HCT116 (cell line): ENCODE measurements around the gene PLA2G2A. TPM values are rescaled to one million over a fixed set of nuclear protein-coding genes. Genes with fewer than 3 reads are reported as not detected.

Source experiments
- ATAC-seq: fragments of 200-7000 bp; cut with Tn5 transposase; 2 replicates; pipeline ENCODE4 v1.9.1; 2020; ENCODE audit warnings: mild to moderate bottlenecking, moderate library complexity
- BruUV-seq: library from RNA; stranded (reverse); fragments of 400-500 nt; replicated peaks from 2 replicates; lab custom pipeline; 2021; lab: Mats Ljungman, UMichigan
- CTCF ChIA-PET: fragments of 300-600 bp; sonication (Branson Sonifier 250); formaldehyde crosslinking; loops from one replicate; lab custom pipeline; 2021; ENCODE audit warnings: antibody characterized with exemption; lab: Charles Lee
- POLR2A ChIA-PET: fragments of 300-600, 350-600 bp; sonication (Branson Sonifier 250); formaldehyde crosslinking; loops from one replicate; lab custom pipeline; 2021; ENCODE audit warnings: antibody characterized with exemption; lab: Charles Lee
- RAD21 ChIA-PET, 2 experiments: fragments of 300-600 bp; sonication (Branson Sonifier 250); formaldehyde crosslinking; loops; one replicate each; lab custom pipeline; 2023; ENCODE audit warnings: low total read pairs in 2 of 2; ENCODE audit not compliant: uncharacterized antibody in 2 of 2, unreplicated experiment in 2 of 2, low non-redundant PET in 1 of 2; lab: Charles Lee
- DNase-seq: peaks from one replicate; pipeline ENCODE4 v3.0.0-alpha.2; 2010; ENCODE audit warnings: low read depth, low spot score
- H2AFZ ChIP-seq: fragments of 200-600 bp; shearing (Covaris generic), sonication (generic); 2 replicates; pipeline ENCODE4 v1.6.1; 2017; ENCODE audit warnings: low read depth, mixed run types, mixed read lengths, antibody characterized with exemption, low read length; ENCODE audit not compliant: poor library complexity, severe bottlenecking
- H3K27ac ChIP-seq: 2 replicates; pipeline ENCODE4 v1.5.1; 2012; ENCODE audit warnings: low read depth, low read length
- H3K27me3 ChIP-seq: fragments of 200-600 bp; sonication (generic); 2 replicates; pipeline ENCODE4 v1.6.1; 2016; ENCODE audit warnings: mixed run types, low read length, mixed read lengths; ENCODE audit not compliant: insufficient read depth
- H3K36me3 ChIP-seq, 2 experiments: fragments of 200-500 bp in 1 of 2; fragments of 200-600 bp in 1 of 2; sonication (Bioruptor generic) in 1 of 2; sonication (generic) in 1 of 2; 2 replicates each; pipeline versions ENCODE4 v1.5.1 to v1.6.1; 2014 to 2016; ENCODE audit warnings: low read length in 2 of 2, inconsistent platforms in 1 of 2, mixed read lengths in 1 of 2, mixed run types in 1 of 2; ENCODE audit not compliant: insufficient read depth in 2 of 2, control insufficient read depth in 1 of 2
- H3K4me1 ChIP-seq, 2 experiments: fragments of 200-600 bp in 1 of 2; sonication (generic) in 1 of 2; 2 replicates each; pipeline versions ENCODE4 v1.5.1 to v1.6.1; 2012 to 2017; ENCODE audit warnings: low read length in 2 of 2, inconsistent platforms in 1 of 2, mild to moderate bottlenecking in 1 of 2, mixed read lengths in 1 of 2, mixed run types in 1 of 2, moderate library complexity in 1 of 2; ENCODE audit not compliant: insufficient read depth in 2 of 2, control insufficient read depth in 1 of 2
- H3K4me2 ChIP-seq: fragments of 200-600 bp; sonication (generic); 2 replicates; pipeline ENCODE4 v1.6.1; 2017; ENCODE audit warnings: mixed run types, low read length, mixed read lengths
- H3K4me3 ChIP-seq, 2 experiments: fragments of 200-600 bp in 1 of 2; sonication (generic) in 1 of 2; replicated peaks in 1 of 2; 2 replicates each; pipeline ENCODE4 v1.5.1; 2011 to 2016; ENCODE audit warnings: low read length in 2 of 2, control low read depth in 1 of 2, low read depth in 1 of 2, mild to moderate bottlenecking in 1 of 2, mixed read lengths in 1 of 2, mixed run types in 1 of 2
- H3K79me2 ChIP-seq: fragments of 200-600 bp; sonication (generic); 2 replicates; pipeline ENCODE4 v1.6.1; 2017; ENCODE audit warnings: mild to moderate bottlenecking, mixed run types, low read length, moderate library complexity, mixed read lengths; ENCODE audit not compliant: insufficient read depth
- H3K9ac ChIP-seq: fragments of 200-600 bp; sonication (generic); 2 replicates; pipeline ENCODE4 v1.6.1; 2016; ENCODE audit warnings: low read length, mixed read lengths
- H3K9me2 ChIP-seq: fragments of 200-600 bp; sonication (generic), shearing (Covaris generic); 2 replicates; pipeline ENCODE4 v1.6.1; 2017; ENCODE audit warnings: mixed run types, mild to moderate bottlenecking, moderate library complexity; ENCODE audit not compliant: insufficient read depth
- H3K9me3 ChIP-seq, 2 experiments: fragments of 200-500 bp in 1 of 2; fragments of 200-600 bp in 1 of 2; sonication (Bioruptor generic) in 1 of 2; sonication (generic) in 1 of 2; 2 replicates each; pipeline ENCODE4 v1.6.1; 2014 to 2017; ENCODE audit warnings: low read length in 2 of 2, mixed read lengths in 2 of 2, inconsistent platforms in 1 of 2, low read depth in 1 of 2, mild to moderate bottlenecking in 1 of 2, mixed run types in 1 of 2, moderate library complexity in 1 of 2; ENCODE audit not compliant: control insufficient read depth in 1 of 2, insufficient read depth in 1 of 2
- H4K20me1 ChIP-seq: fragments of 200-600 bp; sonication (generic), shearing (Covaris generic); 2 replicates; pipeline ENCODE4 v1.6.1; 2017; ENCODE audit warnings: mixed run types, mild to moderate bottlenecking, moderate library complexity; ENCODE audit not compliant: insufficient read depth
- CTCF ChIP-seq, 3 experiments: fragments of 200-600 bp in 1 of 3; sonication (generic) in 1 of 3; IDR thresholded peaks in 2 of 3; conservative IDR thresholded peaks in 1 of 3; 2 replicates each; pipeline ENCODE4 v1.5.1; 2012 to 2017; ENCODE audit warnings: low read depth in 2 of 3, low read length in 2 of 3, antibody characterized with exemption in 1 of 3, borderline replicate concordance in 1 of 3, control low read depth in 1 of 3, mild to moderate bottlenecking in 1 of 3, mixed read lengths in 1 of 3, mixed run types in 1 of 3, moderate library complexity in 1 of 3; ENCODE audit not compliant: insufficient read depth in 1 of 3
- EGR1 ChIP-seq: IDR thresholded peaks from 2 replicates; pipeline ENCODE4 v1.6.1; 2012; ENCODE audit warnings: low read depth
- EZH2 ChIP-seq: fragments of 200-600 bp; sonication (generic); IDR thresholded peaks from 2 replicates; pipeline ENCODE4 v1.6.1; 2017; ENCODE audit warnings: antibody characterized with exemption, mixed run types
- EZH2phosphoT487 ChIP-seq: fragments of 200-600 bp; IDR thresholded peaks from 2 replicates; pipeline ENCODE4 v1.6.1; 2018; ENCODE audit warnings: antibody characterized with exemption, borderline replicate concordance
- MAX ChIP-seq: IDR thresholded peaks from 2 replicates; pipeline ENCODE4 v1.6.1; 2012
- REST ChIP-seq: IDR thresholded peaks from 2 replicates; pipeline ENCODE4 v1.6.1; 2012; ENCODE audit warnings: low read depth
- SIN3A ChIP-seq: IDR thresholded peaks from 2 replicates; pipeline ENCODE4 v1.6.1; 2012; ENCODE audit warnings: low read depth
- TCF7L2 ChIP-seq: IDR thresholded peaks from 2 replicates; pipeline ENCODE4 v1.7.0; 2011; ENCODE audit warnings: borderline replicate concordance, inconsistent platforms; ENCODE audit not compliant: insufficient read depth, insufficient read length; ENCODE audit errors: extremely low read depth
- ZBTB33 ChIP-seq: IDR thresholded peaks from 2 replicates; pipeline ENCODE4 v1.6.1; 2011; ENCODE audit warnings: mild to moderate bottlenecking, low read length, moderate library complexity; ENCODE audit not compliant: insufficient replicate concordance; ENCODE audit errors: extremely low read depth
- ZFX ChIP-seq: fragments of 450-650 bp; IDR thresholded peaks from 2 replicates; pipeline ENCODE4 v1.6.1; 2017
- ZNF274 ChIP-seq: fragments of 200-500 bp; sonication (Bioruptor generic); IDR thresholded peaks from 2 replicates; pipeline ENCODE4 v1.6.1; 2014; ENCODE audit warnings: mild to moderate bottlenecking, low read depth, low read length, inconsistent platforms
- intact Hi-C: fragments of 100-400 bp; cut with micrococcal nuclease; formaldehyde crosslinking; loops from 2 replicates; pipeline ENCODE4 v1.10.0; 2022
- total RNA-seq: library from RNA; stranded (reverse); gene quantifications from one replicate; pipeline ENCODE4 v1.2.1, GENCODE V29; 2021; ENCODE audit not compliant: unreplicated experiment

Gene PLA2G2A
- total RNA-seq, 1 experiment from 2014 or later: not detected

GRCh38 chr1:19981170-19981506 is 1.7 kb upstream of the PLA2G2A start (continued):
- no peak for TF ChIP-seq CTCF (IDR thresholded peaks at IDR 0.05 in 2 of 3, conservative IDR thresholded peaks at IDR 0.05 in 1 of 3; ENCODE audit: borderline replicate concordance in 1 of 3, insufficient read depth in 1 of 3, low read depth in 2 of 3, low read length in 2 of 3)
- no peak for TF ChIP-seq SIN3A

GRCh38 chr1:19980314-19980713 is 896 bp upstream of the PLA2G2A start:
- Histone ChIP-seq H3K4me3 (no peak overlapping the region), H2AFZ (no peak overlapping the region), H3K9me3 (no peaks in the 10 kb centered on the region), H3K9me2 (no peaks in the 10 kb centered on the region), H3K36me3 (no peaks in the 10 kb centered on the region), H3K27ac (no peak overlapping the region)
- POLR2A ChIA-PET: no interaction called here
- intact Hi-C loops: no loop called here
- CTCF ChIA-PET: no interaction called here
- BruUV-seq: no TSS peak
- DNase-seq: no peak
- TF ChIP-seq EGR1 (no peak), ZFX (no peak), ZNF274 (no peak), MAX (no peak)
- TF ChIP-seq, all 23 proteins: peak for 0
- no peak overlapping the region for H3K9ac ChIP-seq
- no peaks in the 10 kb centered on the region for H3K4me1 ChIP-seq
- no peaks in the 10 kb centered on the region for H3K79me2 ChIP-seq
- ATAC-seq: no peak
- no peaks in the 10 kb centered on the region for H3K27me3 ChIP-seq
- RAD21 ChIA-PET: no interaction called here
- H3K4me2 ChIP-seq: no peak overlapping the region
- no peaks in the 10 kb centered on the region for H4K20me1 ChIP-seq

- no peaks in the 10 kb centered on the region for H3K79me2 ChIP-seq
- DNase-seq (no peak), ATAC-seq (no peak)
- H3K9me3 ChIP-seq: no peaks in the 10 kb centered on the region
- POLR2A ChIA-PET: no interaction called here
- H3K9me2 ChIP-seq: no peaks in the 10 kb centered on the region
- H3K9ac ChIP-seq: no peak overlapping the region
- H3K4me1 ChIP-seq: 0 out of 4 replicates have a peak, but pooled peaks cover 0 to 3% of the 10 kb centered on the region in 2 experiments
- CTCF ChIA-PET: no interaction called here
- H3K4me3 ChIP-seq: no peak overlapping the region
- no peaks in the 10 kb centered on the region for H4K20me1 ChIP-seq
- no peaks in the 10 kb centered on the region for H3K36me3 ChIP-seq
- no peak overlapping the region for H3K4me2 ChIP-seq
- H3K27me3 ChIP-seq: no peaks in the 10 kb centered on the region
- no TSS peak for BruUV-seq
- H3K27ac ChIP-seq: no peak overlapping the region
- intact Hi-C loops: no loop called here
- RAD21 ChIA-PET: no interaction called here
- H2AFZ ChIP-seq: no peak overlapping the region
- TF ChIP-seq REST (no peak), EZH2phosphoT487 (no peak), ZBTB33 (no peak), EZH2 (no peak), TCF7L2 (no peak)
Observed at GRCh38 chr1:19978143-19978542, 1.3 kb downstream of the PLA2G2A start.
